WERI-Rb-1 (cell line): Measurements from ENCODE around the gene RAD51B.
A peak's percentile ranks its signal among the peaks of the same experiment; 100 is the strongest.

Source experiments
- DNase-seq: peaks from one replicate; pipeline ENCODE4 v3.0.0-alpha.2; 2020
- H3K27ac ChIP-seq: fragments of 250-450 bp; sonication (Bioruptor Pico); 2 replicates; pipeline ENCODE4 v1.5.1; 2020; ENCODE audit warnings: mild to moderate bottlenecking, moderate library complexity
- H3K27me3 ChIP-seq: fragments of 250-450 bp; sonication (Bioruptor Pico); 2 replicates; pipeline ENCODE4 v1.5.1; 2021; ENCODE audit warnings: mild to moderate bottlenecking, low read depth, moderate library complexity; ENCODE audit not compliant: insufficient read depth, severe bottlenecking
- H3K36me3 ChIP-seq: fragments of 250-450 bp; sonication (Bioruptor Pico); 2 replicates; pipeline ENCODE4 v1.5.1; 2020; ENCODE audit warnings: mild to moderate bottlenecking, moderate library complexity
- H3K4me3 ChIP-seq: 2 replicates; pipeline ENCODE4 v1.5.1; 2011; ENCODE audit warnings: low read depth, mild to moderate bottlenecking, control low read depth, low read length
- H3K9me3 ChIP-seq: fragments of 250-450 bp; sonication (Bioruptor Pico); 2 replicates; pipeline ENCODE4 v1.5.1; 2021; ENCODE audit warnings: mild to moderate bottlenecking, moderate library complexity; ENCODE audit not compliant: severe bottlenecking
- CTCF ChIP-seq: IDR thresholded peaks from 2 replicates; pipeline ENCODE4 v1.5.1; 2011; ENCODE audit warnings: low read depth, mild to moderate bottlenecking, control low read depth, inconsistent platforms, low read length

The RAD51B gene

GRCh38 chr14:68312884-68313610 lies 493.5 kb downstream of the RAD51B start:
- no peak overlapping the region for H3K4me3 ChIP-seq
- H3K36me3 ChIP-seq = no peaks in the 10 kb centered on the region
- no peak for DNase-seq
- H3K27ac ChIP-seq = no peak overlapping the region
- H3K9me3 ChIP-seq = no peaks in the 10 kb centered on the region
- no peaks in the 10 kb centered on the region for H3K27me3 ChIP-seq
- no peak for TF ChIP-seq CTCF

DNA sequence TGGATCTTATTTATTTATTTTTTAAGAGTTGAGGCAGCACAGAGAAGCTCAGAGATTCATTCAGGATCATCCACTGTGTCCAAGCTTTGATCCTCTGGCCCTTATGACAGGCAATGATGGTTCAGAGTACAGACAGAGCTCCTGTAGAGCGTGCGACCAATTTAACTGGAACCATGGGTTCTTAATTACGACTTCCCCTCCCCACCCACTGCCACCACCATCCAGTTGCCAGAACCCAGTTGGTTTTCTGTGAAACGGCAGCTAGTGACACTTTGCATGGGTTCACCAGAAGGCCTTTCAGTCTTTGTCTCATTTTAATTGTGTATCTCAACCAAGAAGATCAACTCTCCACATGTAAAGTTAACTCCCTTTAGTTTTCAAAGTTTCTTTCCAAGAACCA lies 495.1 kb downstream of the RAD51B start:
- Histone ChIP-seq H3K27me3 (no peaks in the 10 kb centered on the region), H3K36me3 (no peaks in the 10 kb centered on the region), H3K27ac (no peak overlapping the region), H3K4me3 (no peak overlapping the region), H3K9me3 (no peaks in the 10 kb centered on the region)
- no peak for DNase-seq
- no peak for TF ChIP-seq CTCF

DNA sequence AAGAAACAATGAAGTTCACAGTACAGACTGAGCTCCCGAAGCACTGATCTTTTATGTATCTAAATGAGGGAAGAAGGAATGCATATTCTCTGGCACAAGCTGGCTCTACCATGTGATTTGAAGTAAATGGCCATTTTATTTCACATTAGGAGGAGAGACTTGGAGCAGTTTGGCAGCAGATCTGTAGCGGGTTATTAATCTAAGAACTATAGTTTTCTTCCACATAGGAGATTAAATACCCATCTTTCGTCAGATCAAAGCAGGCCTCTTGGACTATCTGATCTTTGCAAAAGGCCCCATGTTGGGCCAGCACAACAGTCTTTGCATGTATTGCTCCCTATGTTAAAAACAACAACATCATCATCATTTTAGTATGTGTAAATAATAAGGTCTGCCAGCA lies 495.5 kb downstream of the RAD51B start:
- DNase-seq = no peak
- no peaks in the 10 kb centered on the region for H3K9me3 ChIP-seq
- no peak overlapping the region for H3K4me3 ChIP-seq
- no peaks in the 10 kb centered on the region for H3K36me3 ChIP-seq
- H3K27ac ChIP-seq = no peak overlapping the region
- TF ChIP-seq CTCF = no peak
- no peaks in the 10 kb centered on the region for H3K27me3 ChIP-seq

- no peak for DNase-seq
- Histone ChIP-seq H3K27ac (no peak overlapping the region), H3K4me3 (no peak overlapping the region), H3K9me3 (no peaks in the 10 kb centered on the region), H3K36me3 (no peaks in the 10 kb centered on the region), H3K27me3 (no peaks in the 10 kb centered on the region)
- no peak for TF ChIP-seq CTCF
Measured at GRCh38 chr14:68316078-68316868, 496.7 kb downstream of the RAD51B start.

DNA sequence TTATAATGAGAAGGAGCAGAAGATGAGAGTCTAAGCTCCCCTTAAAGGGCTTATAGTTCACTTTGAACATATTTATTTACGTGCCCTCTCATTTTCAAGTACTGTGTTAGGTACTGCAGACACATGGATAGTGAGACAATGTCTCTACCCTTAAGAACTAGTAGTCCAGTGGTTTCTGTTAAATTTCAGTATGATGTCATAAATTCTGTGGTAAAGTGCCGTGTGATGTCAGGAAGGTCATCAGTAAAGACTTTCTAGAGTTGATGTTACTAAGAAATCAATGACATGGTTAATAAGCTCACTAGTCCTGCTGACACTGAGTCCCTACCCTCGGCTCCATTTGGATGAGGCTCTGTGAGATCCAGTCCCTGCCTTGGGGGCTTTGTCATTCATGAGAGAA lies 497.7 kb downstream of the RAD51B start:
- Histone ChIP-seq H3K9me3 (no peaks in the 10 kb centered on the region), H3K36me3 (no peaks in the 10 kb centered on the region), H3K4me3 (no peak overlapping the region), H3K27me3 (no peaks in the 10 kb centered on the region), H3K27ac (peak overlapping the region; percentile 45)
- no peak for DNase-seq
- no peak for TF ChIP-seq CTCF
